HEK293T (cell line): Measurements from ENCODE around the gene LMOD1.

ENCODE experiments used
- ARNT ChIP-seq: fragments of 450-650 bp; IDR thresholded peaks from 2 replicates; pipeline ENCODE4 v1.6.1; 2017; ENCODE audit warnings: mild to moderate bottlenecking
- BHLHE40 ChIP-seq: fragments of 450-650 bp; IDR thresholded peaks from 2 replicates; pipeline ENCODE4 v1.6.1; 2016; ENCODE audit warnings: mild to moderate bottlenecking, moderate library complexity, borderline replicate concordance
- CTBP1 ChIP-seq: fragments of 450-650 bp; IDR thresholded peaks from 2 replicates; pipeline ENCODE4 v1.6.1; 2016; ENCODE audit warnings: borderline replicate concordance
- FOXA1 ChIP-seq: fragments of 450-650 bp; IDR thresholded peaks from 2 replicates; pipeline ENCODE4 v1.6.1; 2016; ENCODE audit warnings: mild to moderate bottlenecking
- FOXK2 ChIP-seq: fragments of 450-650 bp; IDR thresholded peaks from 2 replicates; pipeline ENCODE4 v1.6.1; 2016; ENCODE audit warnings: mild to moderate bottlenecking
- L3MBTL2 ChIP-seq: fragments of 450-650 bp; conservative IDR thresholded peaks from 2 replicates; pipeline ENCODE4 v1.6.1; 2016; ENCODE audit warnings: mild to moderate bottlenecking
- SP1 ChIP-seq: fragments of 450-650 bp; IDR thresholded peaks from 2 replicates; pipeline ENCODE4 v1.6.1; 2017
- SUZ12 ChIP-seq: fragments of 450-650 bp; IDR thresholded peaks from 2 replicates; pipeline ENCODE4 v1.6.1; 2016; ENCODE audit warnings: mild to moderate bottlenecking
- TARDBP ChIP-seq: fragments of 450-650 bp; IDR thresholded peaks from 2 replicates; pipeline ENCODE4 v1.6.1; 2016
- ZNF384 ChIP-seq: fragments of 450-650 bp; IDR thresholded peaks from 2 replicates; pipeline ENCODE4 v1.6.1; 2016

GRCh38 chr1:201984446-201984845, 38.1 kb upstream of the LMOD1 start:
- TF ChIP-seq SP1 = no peak
- no peak for TF ChIP-seq L3MBTL2
- no peak for TF ChIP-seq FOXK2
- no peak for TF ChIP-seq ZNF384
- no peak for TF ChIP-seq ARNT
- TF ChIP-seq FOXA1 = no peak
- TF ChIP-seq TARDBP = no peak
- TF ChIP-seq CTBP1 = no peak
- no peak for TF ChIP-seq BHLHE40
- no peak for TF ChIP-seq SUZ12
